Ectodermal cell (in vitro differentiated cells): ENCODE measurements around the gene KLHL29.

ENCODE experiments used
- H3K27ac ChIP-seq: 2 replicates; pipeline ENCODE4 v1.7.0; 2013; ENCODE audit warnings: mild to moderate bottlenecking, low read depth, low read length; ENCODE audit not compliant: insufficient read depth, poor library complexity, severe bottlenecking
- H3K27me3 ChIP-seq: 2 replicates; pipeline ENCODE4 v1.7.0; 2013; ENCODE audit warnings: mild to moderate bottlenecking, low read length; ENCODE audit not compliant: insufficient read depth, control insufficient read depth, poor library complexity, severe bottlenecking
- H3K36me3 ChIP-seq: one replicate; pipeline ENCODE4 v1.7.0; 2013; ENCODE audit warnings: low read length; ENCODE audit not compliant: control insufficient read depth, insufficient read depth
- H3K4me1 ChIP-seq: one replicate; pipeline ENCODE4 v1.7.0; 2013; ENCODE audit warnings: low read length; ENCODE audit not compliant: control insufficient read depth, insufficient read depth
- H3K4me3 ChIP-seq: 2 replicates; pipeline ENCODE4 v1.7.0; 2013; ENCODE audit warnings: low read depth, low read length, control low read depth; ENCODE audit not compliant: insufficient read depth
- H3K9me3 ChIP-seq: 2 replicates; pipeline ENCODE4 v1.7.0; 2013; ENCODE audit warnings: mild to moderate bottlenecking, low read length, moderate library complexity; ENCODE audit not compliant: control insufficient read depth
- WGBS, 2 experiments: methylation state at CpG; one replicate each; pipeline ENCODE4 v1.1.7; 2013; ENCODE audit warnings: missing lambda C conversion rate in 2 of 2; 5-methylcytosine and 5-hydroxymethylcytosine counted together

KLHL29 gene

GRCh38 chr2:23516520-23517256 is 131.7 kb downstream of the KLHL29 start:
- H3K4me3 ChIP-seq, result no peak overlapping the region
- WGBS, 2 experiments, result 91% methylated on average over 19 of the region's 19 CpGs
- H3K4me1 ChIP-seq, result peaks cover 3% of the 10 kb centered on the region
- no peaks in the 10 kb centered on the region for H3K27me3 ChIP-seq
- H3K36me3 ChIP-seq, result no peaks in the 10 kb centered on the region
- no peak overlapping the region for H3K27ac ChIP-seq
- no peaks in the 10 kb centered on the region for H3K9me3 ChIP-seq

GRCh38 chr2:23518481-23519333 is 133.7 kb downstream of the KLHL29 start:
- 91% methylated on average over 13 of the region's 13 CpGs for WGBS, 2 experiments

GRCh38 chr2:23519334-23519651 is 134.3 kb downstream of the KLHL29 start:
- Histone ChIP-seq H3K27ac (no peak overlapping the region), H3K27me3 (no peaks in the 10 kb centered on the region), H3K4me1 (peaks cover 8% of the 10 kb centered on the region), H3K4me3 (no peak overlapping the region), H3K36me3 (no peaks in the 10 kb centered on the region), H3K9me3 (no peaks in the 10 kb centered on the region)
- WGBS, 2 experiments, result 90 to 94% methylated on average over 4 of the region's 4 CpGs

More at GRCh38 chr2:23518481-23519333, 133.7 kb downstream of the KLHL29 start:
- no peaks in the 10 kb centered on the region for H3K27me3 ChIP-seq
- H3K9me3 ChIP-seq, result no peaks in the 10 kb centered on the region
- H3K27ac ChIP-seq, result no peak overlapping the region
- no peak overlapping the region for H3K4me3 ChIP-seq
- no peaks in the 10 kb centered on the region for H3K36me3 ChIP-seq
- H3K4me1 ChIP-seq, result peaks cover 3% of the 10 kb centered on the region

- peaks cover 18% of the 10 kb centered on the region for H3K4me1 ChIP-seq
- H3K36me3 ChIP-seq, result no peaks in the 10 kb centered on the region
- H3K27ac ChIP-seq, result no peak overlapping the region
- H3K27me3 ChIP-seq, result no peaks in the 10 kb centered on the region
- H3K4me3 ChIP-seq, result no peak overlapping the region
- no peaks in the 10 kb centered on the region for H3K9me3 ChIP-seq
- 54 to 66% methylated on average over 4 to 5 of the region's 5 CpGs for WGBS, 2 experiments
Measured at GRCh38 chr2:23520256-23520655, 135.3 kb downstream of the KLHL29 start.

GRCh38 chr2:23521060-23521459 is 136.1 kb downstream of the KLHL29 start:
- peaks cover 19% of the 10 kb centered on the region for H3K4me1 ChIP-seq
- H3K27me3 ChIP-seq, result no peaks in the 10 kb centered on the region
- H3K36me3 ChIP-seq, result no peaks in the 10 kb centered on the region
- no peak overlapping the region for H3K4me3 ChIP-seq
- 92% methylated on average over 7 of the region's 7 CpGs for WGBS, 2 experiments
- no peaks in the 10 kb centered on the region for H3K9me3 ChIP-seq
- H3K27ac ChIP-seq, result no peak overlapping the region

GRCh38 chr2:23522726-23523372 is 137.9 kb downstream of the KLHL29 start:
- WGBS, 2 experiments, result 88 to 91% methylated on average over 15 of the region's 15 CpGs

GRCh38 chr2:23523373-23524260 is 138.6 kb downstream of the KLHL29 start:
- H3K4me3 ChIP-seq, result no peak overlapping the region
- H3K27me3 ChIP-seq, result no peaks in the 10 kb centered on the region
- H3K9me3 ChIP-seq, result no peaks in the 10 kb centered on the region
- peaks cover 16% of the 10 kb centered on the region for H3K4me1 ChIP-seq
- WGBS, 2 experiments, result 88 to 89% methylated on average over 20 of the region's 20 CpGs
- H3K36me3 ChIP-seq, result no peaks in the 10 kb centered on the region
- no peak overlapping the region for H3K27ac ChIP-seq

More at GRCh38 chr2:23522726-23523372, 137.9 kb downstream of the KLHL29 start:
- H3K27me3 ChIP-seq, result no peaks in the 10 kb centered on the region
- no peak overlapping the region for H3K4me3 ChIP-seq
- no peaks in the 10 kb centered on the region for H3K36me3 ChIP-seq
- H3K27ac ChIP-seq, result no peak overlapping the region
- H3K4me1 ChIP-seq, result peaks cover 16% of the 10 kb centered on the region
- no peaks in the 10 kb centered on the region for H3K9me3 ChIP-seq

- no peak overlapping the region for H3K27ac ChIP-seq
- no peaks in the 10 kb centered on the region for H3K27me3 ChIP-seq
- H3K4me3 ChIP-seq, result no peak overlapping the region
- 92% methylated on average over 19 of the region's 19 CpGs for WGBS, 2 experiments
- H3K9me3 ChIP-seq, result no peaks in the 10 kb centered on the region
- no peaks in the 10 kb centered on the region for H3K36me3 ChIP-seq
- peaks cover 16% of the 10 kb centered on the region for H3K4me1 ChIP-seq
Measured at GRCh38 chr2:23524261-23524706, 139.3 kb downstream of the KLHL29 start.

GRCh38 chr2:23525137-23525765 is 140.3 kb downstream of the KLHL29 start:
- no peaks in the 10 kb centered on the region for H3K36me3 ChIP-seq
- H3K27me3 ChIP-seq, result no peaks in the 10 kb centered on the region
- peaks cover 16% of the 10 kb centered on the region for H3K4me1 ChIP-seq
- H3K27ac ChIP-seq, result no peak overlapping the region
- H3K4me3 ChIP-seq, result no peak overlapping the region
- WGBS, 2 experiments, result 92% methylated on average over 16 of the region's 16 CpGs
- no peaks in the 10 kb centered on the region for H3K9me3 ChIP-seq
